HUES48 (cell line): Measurements from ENCODE around the gene METTL3.

Experiments used
- H3K27ac ChIP-seq: one replicate; pipeline ENCODE4 v1.7.0; 2013; ENCODE audit warnings: low read depth, low read length, inconsistent platforms
- H3K27me3 ChIP-seq: 2 replicates; pipeline ENCODE4 v1.6.1; 2013; ENCODE audit warnings: mild to moderate bottlenecking, low read length; ENCODE audit not compliant: control insufficient read depth, insufficient read depth
- H3K36me3 ChIP-seq: 2 replicates; pipeline ENCODE4 v1.6.1; 2013; ENCODE audit warnings: low read length; ENCODE audit not compliant: control insufficient read depth, insufficient read depth
- H3K4me1 ChIP-seq: 2 replicates; pipeline ENCODE4 v1.6.1; 2013; ENCODE audit warnings: mild to moderate bottlenecking, low read length; ENCODE audit not compliant: control insufficient read depth, insufficient read depth
- H3K4me3 ChIP-seq: 2 replicates; pipeline ENCODE4 v1.5.1; 2013; ENCODE audit warnings: mild to moderate bottlenecking, low read depth, low read length
- H3K9ac ChIP-seq: 2 replicates; pipeline ENCODE4 v1.6.1; 2013; ENCODE audit warnings: mild to moderate bottlenecking, low read depth, low read length, moderate library complexity
- H3K9me3 ChIP-seq: 2 replicates; pipeline ENCODE4 v1.6.1; 2013; ENCODE audit warnings: low read length; ENCODE audit not compliant: control insufficient read depth, insufficient read depth

Gene METTL3

DNA sequence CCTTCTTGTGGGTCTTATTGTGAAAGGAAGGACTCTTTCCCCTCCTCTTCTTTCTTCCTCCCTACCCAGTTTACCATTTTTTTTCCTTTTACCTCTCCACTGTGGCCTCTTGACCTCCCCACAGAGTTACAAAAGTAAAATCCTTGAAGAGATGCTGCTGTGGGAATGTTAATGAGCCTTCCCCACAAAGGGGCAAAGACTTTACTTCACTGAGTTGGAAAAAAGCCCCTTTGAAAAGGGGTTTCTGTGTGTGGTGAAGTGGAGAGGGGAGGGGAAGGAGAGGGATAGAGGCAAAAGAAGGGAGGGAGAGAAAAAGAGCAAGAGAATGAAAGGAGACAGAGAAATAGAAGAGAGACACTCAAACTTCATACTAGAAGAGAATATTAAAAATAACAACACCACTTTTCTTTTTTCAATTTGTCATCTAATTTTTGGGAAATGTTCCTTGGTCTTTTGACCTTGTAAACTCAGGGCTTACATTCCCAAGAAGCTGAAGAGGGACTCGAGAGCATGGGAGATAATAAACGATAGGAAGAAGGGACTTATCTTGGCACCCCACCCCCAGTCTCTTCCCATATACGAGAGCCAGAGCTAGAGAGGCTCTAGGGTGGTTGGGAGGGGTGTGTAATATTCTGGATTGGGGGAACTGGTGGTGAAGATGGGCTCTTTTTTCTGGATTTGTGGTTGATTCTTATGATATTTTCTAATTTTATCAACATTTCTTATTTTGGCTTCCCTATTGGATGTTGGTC lies 28.2 kb upstream of the METTL3 start:
- H3K9me3 ChIP-seq, result no peaks in the 10 kb centered on the region
- peak overlapping the region; percentile 81 for H3K27ac ChIP-seq
- H3K4me3 ChIP-seq, result 0 out of 2 replicates have a peak overlapping the region, but pooled peaks have one; percentile 1

DNA sequence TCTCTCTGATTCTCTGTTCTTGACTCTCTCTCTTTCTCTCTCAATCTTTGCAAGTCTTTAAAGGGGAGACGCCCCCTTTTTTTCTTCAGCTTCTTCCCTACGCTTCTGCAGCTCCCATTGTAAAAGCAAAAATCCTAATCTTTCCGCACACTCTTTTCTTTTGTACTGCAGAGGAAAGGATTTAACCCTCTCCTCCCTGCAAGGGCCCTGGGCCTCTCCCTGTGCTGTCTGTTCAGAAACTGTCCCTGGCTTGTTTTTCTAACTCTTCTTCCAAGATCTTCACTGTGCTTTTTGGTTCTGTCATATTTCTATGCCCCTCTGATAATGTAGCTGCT lies 25.9 kb upstream of the METTL3 start:
- Histone ChIP-seq H3K9me3 (no peaks in the 10 kb centered on the region), H3K27ac (peak overlapping the region; percentile 95), H3K9ac (peak overlapping the region; percentile 74), H3K27me3 (no peaks in the 10 kb centered on the region), H3K4me3 (peak overlapping the region; percentile 92), H3K36me3 (peaks cover 3% of the 10 kb centered on the region), H3K4me1 (peaks cover 40% of the 10 kb centered on the region)

More for the DNA sequence above, 28.2 kb upstream of the METTL3 start:
- Histone ChIP-seq H3K27me3 (no peaks in the 10 kb centered on the region), H3K4me1 (peaks cover 41% of the 10 kb centered on the region), H3K36me3 (no peaks in the 10 kb centered on the region), H3K9ac (no peak overlapping the region)

DNA sequence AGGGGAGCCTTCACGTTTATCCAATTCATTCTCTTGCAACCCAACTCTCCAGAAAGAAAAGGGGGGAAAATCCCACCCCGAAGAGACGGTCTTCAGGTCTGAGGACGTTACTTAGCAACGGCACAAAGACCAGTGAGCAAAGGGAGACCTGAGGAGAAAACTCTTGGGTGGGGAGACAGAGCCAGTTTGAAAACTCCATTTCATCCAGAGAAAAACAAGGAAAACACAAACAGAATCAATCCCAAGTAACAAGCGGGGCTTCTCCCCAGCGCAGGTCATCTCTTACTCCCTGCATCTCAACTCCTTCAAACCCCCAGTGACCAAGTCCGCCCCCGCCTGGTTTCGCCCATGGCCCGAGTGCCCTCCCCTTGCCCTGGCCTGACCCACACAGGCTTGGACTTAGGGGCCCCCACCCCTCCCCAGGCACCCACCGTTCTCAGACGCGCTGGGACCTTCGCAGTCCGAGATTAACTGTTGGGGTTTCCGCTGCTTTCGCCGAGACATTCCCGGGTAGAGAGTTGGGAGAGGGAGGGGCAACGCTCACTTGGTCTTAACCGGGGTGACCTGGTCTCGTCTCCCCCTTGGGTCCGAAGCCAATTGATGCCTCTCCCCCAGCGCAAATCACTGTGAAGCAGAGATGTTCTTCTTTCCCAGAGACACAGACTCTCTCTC lies 25.4 kb upstream of the METTL3 start:
- Histone ChIP-seq H3K9me3 (no peaks in the 10 kb centered on the region), H3K9ac (peak overlapping the region; percentile 74), H3K27ac (peak overlapping the region; percentile 95), H3K36me3 (peaks cover 6% of the 10 kb centered on the region), H3K4me1 (peaks cover 40% of the 10 kb centered on the region), H3K4me3 (peak overlapping the region; percentile 92), H3K27me3 (no peaks in the 10 kb centered on the region)

DNA sequence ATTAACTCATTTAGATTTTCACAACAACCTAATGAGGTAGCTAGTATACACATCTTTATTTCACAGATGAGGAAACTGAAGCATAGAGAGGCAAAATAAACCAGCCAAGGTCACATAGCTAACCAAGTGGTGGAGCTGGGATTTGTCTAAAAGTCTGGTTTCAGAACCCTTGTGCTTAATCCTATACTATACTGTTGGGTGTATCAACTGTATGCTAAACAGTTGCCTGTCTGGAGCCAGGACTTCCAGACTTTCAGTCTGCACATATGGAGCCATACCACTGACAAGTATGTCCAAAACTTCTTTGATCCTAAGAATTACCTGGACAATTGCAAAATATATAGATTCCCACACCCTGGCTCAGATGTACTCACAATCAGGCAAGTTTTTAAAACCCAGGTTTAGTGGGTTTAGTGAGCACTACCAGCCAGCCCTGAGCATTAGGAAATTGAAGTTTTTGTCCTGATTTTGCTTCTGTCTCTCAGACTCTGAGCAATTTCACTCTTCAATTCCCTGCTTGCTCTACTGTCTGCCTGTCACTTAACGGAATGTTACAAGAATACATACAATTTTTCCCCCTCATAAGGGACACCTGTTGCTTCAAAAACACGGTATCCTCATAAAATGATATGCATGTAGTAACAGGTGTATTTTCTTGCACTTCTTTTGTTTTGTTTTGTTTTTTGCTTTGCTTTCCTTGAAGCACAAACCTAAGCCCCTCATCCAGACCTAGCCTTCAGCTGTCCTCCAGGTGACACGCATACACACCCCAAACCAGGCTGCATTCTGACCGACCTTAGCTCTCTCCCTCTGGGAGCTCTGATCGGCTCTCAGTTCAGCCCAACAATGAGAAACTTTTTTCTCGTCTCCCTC lies 24.6 kb upstream of the METTL3 start:
- Histone ChIP-seq H3K27ac (peak overlapping the region; percentile 95), H3K9ac (peak overlapping the region; percentile 74), H3K4me1 (peaks cover 43% of the 10 kb centered on the region), H3K27me3 (no peaks in the 10 kb centered on the region), H3K4me3 (peak overlapping the region; percentile 92), H3K9me3 (no peaks in the 10 kb centered on the region), H3K36me3 (peaks cover 11% of the 10 kb centered on the region)

- H3K27me3 ChIP-seq, result no peaks in the 10 kb centered on the region
- H3K36me3 ChIP-seq, result peaks cover 17% of the 10 kb centered on the region
- peak overlapping the region; percentile 95 for H3K27ac ChIP-seq
- H3K9ac ChIP-seq, result peak overlapping the region; percentile 74
- H3K4me1 ChIP-seq, result peaks cover 47% of the 10 kb centered on the region
- no peaks in the 10 kb centered on the region for H3K9me3 ChIP-seq
- H3K4me3 ChIP-seq, result peak overlapping the region; percentile 92
These were observed 23.4 kb upstream of the METTL3 start for GRCh38 chr14:21534576-21534975.

GRCh38 chr14:21533294-21533693 lies 22.2 kb upstream of the METTL3 start:
- Histone ChIP-seq H3K4me1 (peaks cover 47% of the 10 kb centered on the region), H3K36me3 (peaks cover 27% of the 10 kb centered on the region), H3K4me3 (no peak overlapping the region; the same call in 1 of the 2 replicates), H3K27ac (peak overlapping the region; percentile 95), H3K9me3 (no peaks in the 10 kb centered on the region), H3K9ac (no peak overlapping the region), H3K27me3 (no peaks in the 10 kb centered on the region)

DNA sequence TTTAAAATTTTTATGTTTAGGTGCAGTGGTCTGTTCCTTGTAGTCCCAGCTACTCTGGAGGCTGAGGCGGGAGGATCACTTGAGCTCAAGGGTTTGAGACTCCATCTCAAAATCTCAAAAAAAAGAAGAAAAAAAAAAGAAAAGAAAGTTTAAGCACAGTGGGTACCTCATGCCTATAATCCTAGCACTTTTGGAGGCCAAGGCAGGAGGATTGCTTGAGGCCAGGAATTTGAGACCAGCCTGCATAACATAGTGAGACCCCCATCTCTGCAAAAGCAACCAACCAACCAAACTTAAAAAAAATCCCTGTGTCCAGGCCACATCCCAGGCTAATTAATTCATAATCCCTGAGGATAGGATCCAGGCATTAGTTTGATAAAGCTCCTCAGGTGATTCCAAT lies 18.4 kb upstream of the METTL3 start:
- Histone ChIP-seq H3K27ac (peak overlapping the region; percentile 99), H3K36me3 (peaks cover 37% of the 10 kb centered on the region), H3K9me3 (no peaks in the 10 kb centered on the region), H3K4me3 (no peak overlapping the region), H3K4me1 (peaks cover 61% of the 10 kb centered on the region), H3K9ac (no peak overlapping the region), H3K27me3 (no peaks in the 10 kb centered on the region)

DNA sequence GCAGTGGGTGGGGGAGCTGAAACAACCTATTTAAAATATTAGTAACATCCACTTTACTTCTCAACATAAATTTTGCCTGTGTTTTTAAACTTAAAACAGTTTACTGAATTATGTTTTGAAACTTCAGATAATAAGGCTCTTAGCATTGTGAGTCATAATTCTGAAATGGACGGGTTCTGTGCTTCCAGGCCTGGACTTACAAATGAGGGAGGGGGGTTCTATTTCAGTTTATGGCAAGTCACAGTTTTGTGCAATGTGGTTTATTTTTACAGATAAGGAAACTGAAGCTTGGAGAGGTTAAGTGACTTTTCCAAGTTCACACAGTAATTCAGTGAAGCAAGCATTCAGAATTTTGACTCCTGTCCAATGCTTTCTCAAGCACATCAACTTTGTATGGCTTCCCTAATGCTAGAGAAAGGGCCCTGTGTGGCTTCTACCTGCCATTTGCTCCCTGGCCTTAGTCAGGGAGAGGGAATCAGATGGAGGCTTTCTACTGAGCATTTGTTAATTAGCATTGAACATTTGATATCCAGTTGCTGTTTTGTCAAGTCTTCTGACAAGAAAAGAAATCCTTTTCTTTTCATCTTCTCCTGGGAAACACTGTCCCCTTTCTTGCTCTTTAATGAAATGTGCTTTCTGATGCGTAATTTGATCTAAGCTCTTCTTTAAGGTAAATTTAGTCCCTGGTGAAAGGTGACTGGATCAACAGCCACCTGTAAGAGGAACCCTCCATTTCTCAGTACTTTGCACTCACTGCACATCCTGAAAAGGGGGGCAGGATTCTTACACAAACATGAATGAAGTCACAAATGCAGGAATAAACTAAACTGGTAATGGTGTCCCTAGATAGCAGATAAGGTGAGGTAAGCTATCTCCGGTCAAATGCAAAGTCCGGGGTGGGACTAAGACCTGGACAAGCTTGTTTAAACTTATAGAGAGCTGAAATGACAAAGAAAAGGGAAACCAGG lies 17.5 kb upstream of the METTL3 start:
- Histone ChIP-seq H3K4me3 (peak overlapping the region; percentile 32; the same call in 1 of the 2 replicates), H3K9me3 (no peaks in the 10 kb centered on the region), H3K36me3 (peaks cover 46% of the 10 kb centered on the region), H3K9ac (peak overlapping the region; percentile 34; the same call in 1 of the 2 replicates), H3K4me1 (peaks cover 61% of the 10 kb centered on the region), H3K27ac (peak overlapping the region; percentile 99), H3K27me3 (no peaks in the 10 kb centered on the region)

- Histone ChIP-seq H3K4me1 (peaks cover 65% of the 10 kb centered on the region), H3K4me3 (peak overlapping the region; percentile 71), H3K9me3 (no peaks in the 10 kb centered on the region), H3K36me3 (peaks cover 57% of the 10 kb centered on the region), H3K27ac (peak overlapping the region; percentile 99), H3K9ac (peak overlapping the region; percentile 75), H3K27me3 (no peaks in the 10 kb centered on the region)
These were observed 16.2 kb upstream of the METTL3 start for GRCh38 chr14:21527318-21527679.
